Ecto neural progenitor cell (in vitro differentiated cells): ENCODE data around the gene BAHCC1.
A peak's percentile ranks its signal among the peaks of the same experiment; 100 is the strongest.

ENCODE experiments used
- DNase-seq: peaks from one replicate; pipeline ENCODE4 v3.0.0-alpha.2; 2018; ENCODE audit warnings: low spot score

The BAHCC1 gene

GRCh38 chr17:81386646-81387099 lies 8.6 kb upstream of the BAHCC1 start:
- DNase-seq = peak; percentile 84

- DNase-seq = no peak
Observed at GRCh38 chr17:81387100-81388090, 7.9 kb upstream of the BAHCC1 start.

DNA sequence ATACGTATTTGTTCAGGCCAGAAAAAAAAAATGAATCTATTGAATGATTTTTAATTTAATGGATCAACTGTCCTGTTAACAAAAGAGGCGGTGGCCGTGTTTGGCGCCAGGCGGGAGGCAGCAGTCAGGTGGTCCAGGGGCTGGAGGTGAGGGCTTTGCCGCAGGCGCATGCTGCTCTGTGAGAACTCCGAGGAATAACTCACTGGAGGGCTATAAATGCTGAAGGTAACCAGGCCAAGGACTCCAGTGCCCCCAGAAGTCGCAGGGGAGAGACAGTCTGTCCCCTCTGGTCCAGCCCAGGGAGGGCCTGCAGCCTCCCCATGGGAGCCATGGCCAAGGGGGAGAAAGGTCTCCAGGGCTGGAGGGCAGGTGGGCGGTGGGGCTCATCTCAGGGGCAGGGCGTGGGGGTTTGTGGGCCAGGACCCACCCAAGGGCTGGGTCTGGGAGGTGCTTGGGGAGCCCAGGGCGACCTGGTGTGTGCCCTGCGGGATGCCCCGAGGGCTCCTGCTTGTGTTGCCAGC lies 7.1 kb upstream of the BAHCC1 start:
- no peak for DNase-seq

DNA sequence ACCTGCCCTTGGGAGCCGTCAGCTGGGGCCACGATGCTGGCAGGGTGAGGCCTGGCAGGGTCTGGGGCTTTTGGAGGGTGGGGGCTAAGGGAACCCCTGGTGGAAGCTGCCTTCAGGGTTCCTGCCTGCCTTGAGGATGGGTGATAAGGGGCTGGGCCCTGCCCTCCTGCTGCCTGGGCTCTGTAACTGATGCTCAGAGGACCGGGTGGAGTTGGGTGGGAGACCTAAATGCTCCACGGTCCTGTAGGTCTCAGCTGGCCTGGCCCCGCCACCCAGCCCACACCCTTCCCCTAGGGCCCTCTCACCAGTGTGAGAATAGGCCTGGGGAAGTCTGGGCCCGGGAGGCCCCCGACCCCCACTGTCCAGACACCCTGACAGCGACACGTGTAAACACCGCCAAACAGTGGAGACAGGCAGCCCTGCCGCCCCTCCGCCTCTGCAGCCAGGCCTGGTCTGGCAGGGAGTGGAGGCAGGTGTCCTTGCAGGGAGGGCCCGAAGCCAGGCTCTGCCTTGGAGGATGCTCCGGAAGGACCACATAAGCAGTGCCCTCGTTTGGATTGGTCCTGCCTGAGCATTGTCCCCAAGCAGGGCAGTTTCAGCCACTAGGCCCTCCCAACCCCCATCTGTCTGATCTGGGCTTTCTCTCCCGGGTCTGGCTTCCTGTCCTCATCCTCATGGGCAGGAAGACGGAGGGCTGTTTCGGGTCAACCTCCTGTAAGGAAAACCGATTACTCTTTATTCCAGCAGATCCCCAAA lies 6.5 kb upstream of the BAHCC1 start:
- no peak for DNase-seq

GRCh38 chr17:81389585-81389984 lies 5.7 kb upstream of the BAHCC1 start:
- DNase-seq = no peak

DNA sequence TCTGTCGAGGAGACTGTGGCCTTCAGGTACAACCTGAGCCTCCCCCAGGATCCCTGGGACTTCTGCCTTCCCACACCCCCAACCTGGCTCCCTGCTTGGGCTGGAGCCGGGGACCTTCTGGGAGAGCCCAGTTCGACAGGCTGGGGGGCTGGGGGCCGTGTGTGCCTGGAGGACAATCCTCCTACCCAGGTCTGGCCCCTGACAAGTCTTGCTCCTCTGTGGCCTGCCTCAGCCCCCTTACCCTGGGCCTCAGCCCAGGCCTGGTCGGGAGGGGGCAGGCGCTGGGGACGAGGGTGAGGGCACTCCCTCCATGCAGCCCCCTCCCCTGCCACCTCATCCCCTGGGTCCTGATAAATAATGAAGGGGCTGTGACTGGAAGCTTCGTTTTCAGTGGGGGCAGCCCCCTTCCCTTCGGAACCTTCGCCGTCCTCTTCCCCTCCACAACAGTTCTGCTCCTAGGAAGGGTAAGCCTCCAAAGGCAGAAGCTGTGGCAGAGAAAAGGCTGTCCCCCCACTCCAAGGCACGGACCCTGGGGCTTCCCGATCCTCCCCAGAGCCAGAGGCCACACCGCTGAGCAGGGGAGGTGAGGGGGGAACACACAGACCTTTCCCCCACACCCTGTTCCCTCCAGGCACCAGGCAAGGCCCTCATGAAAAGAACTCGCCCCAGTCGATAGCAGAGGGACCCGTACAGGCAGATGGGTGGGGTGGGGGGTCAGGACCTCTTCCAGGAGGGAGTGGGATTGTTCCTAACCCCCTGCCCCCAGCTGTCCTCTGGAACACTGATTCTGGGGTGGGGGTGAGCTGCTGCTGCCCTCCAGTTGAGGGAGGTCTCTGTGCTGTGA lies 5.0 kb upstream of the BAHCC1 start:
- DNase-seq = no peak

DNA sequence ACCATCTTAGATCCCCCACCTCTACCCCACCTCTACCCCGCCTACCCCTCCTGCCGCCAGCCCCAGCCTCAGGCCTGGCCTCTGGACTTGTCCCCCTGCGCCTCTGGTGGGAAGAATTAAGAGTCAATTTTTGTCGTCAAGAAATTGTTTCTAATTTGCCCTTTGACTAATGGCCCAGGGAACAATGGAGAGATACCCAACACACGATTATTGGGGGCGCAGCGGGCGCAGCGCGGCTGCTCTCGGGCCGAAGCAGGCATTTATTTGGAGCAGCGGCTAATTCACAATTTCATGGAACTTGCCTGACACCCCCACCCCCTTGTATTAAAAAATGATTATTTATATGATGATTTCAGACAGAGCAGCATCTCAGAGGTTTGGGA lies 4.4 kb upstream of the BAHCC1 start:
- DNase-seq = no peak

- no peak for DNase-seq
Observed at GRCh38 chr17:81391293-81391935, 3.8 kb upstream of the BAHCC1 start.

DNA sequence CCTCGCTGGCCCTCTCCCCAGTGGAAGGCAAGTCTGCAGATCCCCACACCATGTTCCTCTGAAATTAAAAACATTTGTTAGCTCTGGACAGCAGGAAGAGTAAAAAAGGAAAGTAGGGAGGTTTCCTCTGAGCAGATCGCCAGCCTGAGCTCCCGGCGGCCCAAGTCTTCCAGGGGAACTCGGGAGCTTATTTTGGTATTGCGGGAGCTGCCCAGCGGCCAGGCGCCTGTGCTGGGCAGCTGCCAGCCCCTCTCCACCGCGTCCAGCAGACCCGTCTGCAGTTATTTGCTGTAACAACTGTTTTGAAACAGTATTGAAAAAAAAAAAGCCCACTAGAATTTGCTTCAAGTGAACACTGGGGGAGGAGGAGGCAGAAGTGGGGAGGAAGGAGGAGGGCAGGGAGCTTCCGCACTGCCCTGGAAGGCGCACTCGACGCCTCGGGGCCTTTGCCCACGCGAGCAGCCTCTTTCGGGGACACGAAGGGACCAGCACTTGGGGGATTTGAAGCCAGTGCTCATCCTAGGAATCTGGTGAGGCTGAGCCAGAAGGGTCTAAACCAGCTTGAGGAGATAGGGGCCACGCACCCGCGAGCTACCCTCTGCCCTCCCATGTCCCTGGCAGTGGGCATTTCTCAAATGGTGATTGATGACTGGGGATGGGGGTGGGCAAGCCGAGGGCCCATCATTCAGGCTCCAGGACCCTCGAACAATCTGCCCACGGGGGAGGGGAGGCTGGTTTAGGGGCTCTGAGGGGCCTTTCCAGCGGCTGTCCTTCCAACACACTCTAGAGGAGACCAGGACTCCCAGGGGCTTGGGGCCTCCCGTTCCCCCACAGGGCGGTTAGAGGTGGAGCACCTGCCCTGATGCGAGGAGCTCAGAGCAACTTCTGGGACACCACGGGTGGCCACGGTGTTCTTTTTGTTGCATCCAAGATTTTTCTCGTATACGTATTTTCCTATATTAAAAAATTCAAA lies 3.0 kb upstream of the BAHCC1 start:
- DNase-seq = no peak

DNA sequence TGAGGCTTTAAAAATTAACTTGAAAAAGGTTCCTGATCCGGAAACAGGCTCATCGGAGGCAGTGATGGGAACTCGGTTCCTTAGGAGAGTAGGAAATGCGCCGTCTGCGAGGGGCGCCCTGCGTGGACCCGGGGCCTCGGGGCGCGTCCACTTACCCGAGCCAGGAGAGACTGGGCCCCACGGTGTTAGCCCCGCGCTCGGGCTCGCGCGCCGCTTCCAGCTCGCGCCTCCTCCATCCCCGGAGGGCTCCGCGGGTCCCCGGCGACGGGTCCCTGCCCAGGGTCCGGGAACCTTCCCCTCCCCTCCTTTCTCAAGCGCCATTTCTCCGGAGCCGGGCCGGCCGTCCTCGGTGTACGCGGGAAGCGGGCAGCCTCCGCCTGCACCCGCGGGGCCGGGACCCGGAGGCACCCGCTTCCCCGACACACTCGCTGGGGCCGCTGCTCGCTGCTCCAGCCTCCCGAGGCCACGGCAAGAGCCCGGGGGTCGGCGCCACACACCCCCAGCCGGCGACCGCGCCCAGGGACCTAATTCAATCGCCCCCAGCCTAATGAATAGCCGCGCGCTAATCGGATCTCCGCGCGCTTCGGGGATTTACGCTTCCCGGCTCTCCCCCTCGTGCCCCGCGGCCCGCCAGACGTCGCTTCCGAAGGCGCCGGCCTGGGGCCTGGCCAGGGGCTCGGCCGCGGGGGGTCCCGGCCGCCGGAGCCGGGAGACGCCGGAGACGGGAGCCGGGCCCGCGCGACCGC lies 2.2 kb upstream of the BAHCC1 start:
- DNase-seq = peak; percentile 86

- peak; percentile 100 for DNase-seq
Observed at GRCh38 chr17:81393684-81394376, 1.4 kb upstream of the BAHCC1 start.

- no peak for DNase-seq
Observed at GRCh38 chr17:81394377-81394920, 808 bp upstream of the BAHCC1 start.

DNA sequence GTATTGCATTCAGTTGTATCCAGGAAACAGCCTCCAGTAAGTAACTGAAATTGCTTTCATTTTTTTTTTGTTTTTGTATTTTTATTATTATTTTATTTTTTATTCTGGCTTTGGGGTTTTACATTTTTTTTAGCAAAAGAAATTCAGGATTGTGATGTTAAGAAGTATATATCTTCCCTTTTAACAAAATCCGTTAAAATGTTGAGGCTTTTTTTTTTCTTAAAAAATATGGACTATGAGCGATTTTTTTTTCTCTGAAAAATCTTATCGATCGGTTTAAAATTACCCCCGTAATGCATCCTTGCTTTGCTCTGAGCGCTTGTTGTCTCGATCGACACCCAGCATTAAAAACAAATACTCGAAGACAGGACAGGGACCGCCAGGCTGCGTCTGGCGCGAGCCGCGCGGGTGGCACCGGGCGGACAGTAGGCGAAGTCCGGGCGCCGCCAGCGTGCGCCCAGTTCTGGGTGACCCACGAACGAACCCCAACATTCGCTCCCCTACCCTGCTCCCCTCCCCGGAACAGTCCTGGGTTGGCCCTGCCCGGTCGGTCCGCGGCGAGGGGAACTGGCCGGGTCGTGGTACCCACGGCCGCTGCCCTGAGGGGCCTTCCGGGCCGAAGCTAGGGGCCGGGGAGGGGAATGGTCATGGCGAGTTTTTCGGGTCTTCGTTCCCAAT lies 482 bp downstream of the BAHCC1 start:
- no peak for DNase-seq

DNA sequence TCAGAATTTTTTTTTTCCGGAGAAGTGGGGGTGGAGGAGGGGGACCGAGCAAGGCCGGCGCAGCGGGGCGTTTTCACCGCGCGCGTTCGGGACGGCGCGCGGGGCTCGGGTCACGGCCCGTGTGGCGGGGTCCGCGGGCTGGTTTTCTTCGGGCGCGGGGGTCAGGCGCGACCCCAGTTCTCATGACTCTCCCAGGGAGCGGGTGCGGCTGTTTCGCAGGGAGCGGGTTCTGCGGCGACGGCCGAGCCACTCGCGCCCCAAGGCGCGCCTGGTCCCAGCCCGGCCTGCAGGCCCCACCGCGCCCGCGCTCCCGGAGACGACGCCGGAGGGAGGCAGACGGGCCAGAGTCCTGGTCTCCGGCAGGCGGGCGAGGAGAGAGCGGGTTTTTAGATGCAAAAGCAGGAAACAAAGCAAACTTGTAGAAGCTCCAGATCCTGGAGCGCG lies 1.0 kb downstream of the BAHCC1 start:
- DNase-seq = no peak

GRCh38 chr17:81396722-81397313 lies 1.6 kb downstream of the BAHCC1 start:
- DNase-seq = peak; percentile 98

DNA sequence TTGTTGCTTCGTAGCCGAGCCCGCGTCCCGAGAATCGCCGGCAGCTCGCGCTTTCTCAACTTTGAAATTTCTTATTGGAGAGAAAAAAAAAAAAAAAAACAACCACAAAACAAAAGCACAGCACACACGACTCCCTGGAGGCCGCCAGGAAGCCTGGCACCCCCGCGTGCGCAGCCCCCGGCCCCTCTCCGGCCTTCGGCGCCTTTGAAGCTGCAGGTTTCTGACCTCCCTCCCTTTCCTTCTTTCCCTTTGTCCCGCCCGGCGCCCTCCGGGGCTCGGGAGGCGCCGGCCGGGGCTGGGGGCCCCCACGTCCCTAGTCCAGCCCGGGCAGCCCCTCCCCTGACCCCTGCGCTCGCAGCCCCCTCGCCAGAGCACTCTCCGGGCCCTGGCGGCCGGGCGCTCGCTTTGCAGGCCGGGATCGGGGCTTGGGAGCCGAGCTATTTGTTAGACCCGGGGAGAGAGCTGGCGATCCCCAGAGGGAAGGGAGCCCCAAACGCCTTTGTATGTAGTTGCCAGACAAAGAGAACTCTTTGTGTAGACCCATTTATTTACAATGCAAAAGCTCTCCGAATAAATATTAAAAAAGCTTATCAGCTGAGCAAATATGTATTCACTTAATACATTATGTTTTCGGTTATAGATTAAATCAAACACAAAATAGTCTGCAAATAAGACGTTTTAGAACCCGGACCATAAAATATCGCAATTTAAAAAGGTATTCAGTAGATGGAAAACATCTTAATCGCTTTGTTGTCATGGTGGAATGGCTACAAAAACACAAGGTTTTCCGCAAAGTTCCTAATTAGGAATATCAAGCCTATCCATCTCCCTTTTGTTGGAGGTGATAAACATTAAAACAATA lies 2.3 kb downstream of the BAHCC1 start:
- DNase-seq = peak; percentile 96
